Left ventricle myocardium inferior (tissue), 1 donor: ENCODE measurements around the gene MLIP. TPM values are rescaled to one million over a fixed set of nuclear protein-coding genes. Genes with fewer than 3 reads are reported as not detected.
"Not testable (repeated sequence)": the region's sequence is repeated elsewhere in the genome, so short reads cannot be mapped to it uniquely, and the experiment has no call there.

ENCODE experiments used
- DNase-seq: peaks from one replicate; pipeline ENCODE4 v3.0.0-alpha.2; 2020
- H3K27ac ChIP-seq: fragments of 200-600 bp; replicated peaks from 2 replicates; pipeline ENCODE4 v1.8.0; 2021
- H3K27me3 ChIP-seq: fragments of 200-600 bp; 2 replicates; pipeline ENCODE4 v1.8.0; 2021; ENCODE audit warnings: low read depth
- H3K36me3 ChIP-seq: fragments of 200-600 bp; 2 replicates; pipeline ENCODE4 v1.8.0; 2021
- H3K4me1 ChIP-seq: fragments of 200-600 bp; 2 replicates; pipeline ENCODE4 v1.8.0; 2021
- H3K4me3 ChIP-seq: fragments of 200-600 bp; 2 replicates; pipeline ENCODE4 v1.8.0; 2021; ENCODE audit warnings: mild to moderate bottlenecking, moderate library complexity
- H3K9me3 ChIP-seq: fragments of 200-600 bp; replicated peaks from 2 replicates; pipeline ENCODE4 v1.8.0; 2021
- CTCF ChIP-seq: fragments of 200-600 bp; IDR thresholded peaks from 2 replicates; pipeline ENCODE4 v1.8.0; 2021; ENCODE audit warnings: antibody characterized with exemption, mild to moderate bottlenecking, borderline replicate concordance
- intact Hi-C: fragments of 100-400 bp; cut with micrococcal nuclease; formaldehyde crosslinking; loops from one replicate; pipeline ENCODE4 v1.11.0; 2022
- total RNA-seq: library from RNA; stranded (reverse); fragmentation: NEBNext Ultra II Directional; extraction: Animal tissue kit (Norgen Biotek cat#: 25700); gene quantifications from one replicate; pipeline ENCODE4 v1.2.1, GENCODE V29; 2021
- donor health status: DM: no; HTN: yes; CAD: no; lungs with severe emphysema.

The MLIP gene
- total RNA-seq, 1 donor from 2014 or later: 397 TPM

- Histone ChIP-seq H3K36me3 (peaks cover 3% of the 10 kb centered on the region), H3K4me1 (peaks cover 36% of the 10 kb centered on the region), H3K27me3 (no peaks in the 10 kb centered on the region), H3K4me3 (no peak overlapping the region), H3K9me3 (no peaks in the 10 kb centered on the region), H3K27ac (peak overlapping the region; percentile 72)
- intact Hi-C loops: no loop called here
- TF ChIP-seq CTCF: no peak
- no peak for DNase-seq
These were observed 93.8 kb downstream of the MLIP start for GRCh38 chr6:54204921-54205591.

GRCh38 chr6:54206510-54206909 is 95.3 kb downstream of the MLIP start:
- DNase-seq: no peak
- H3K36me3 ChIP-seq: peaks cover 3% of the 10 kb centered on the region
- no peaks in the 10 kb centered on the region for H3K9me3 ChIP-seq
- intact Hi-C loops: no loop called here
- no peak overlapping the region for H3K4me3 ChIP-seq
- no peaks in the 10 kb centered on the region for H3K27me3 ChIP-seq
- TF ChIP-seq CTCF: no peak
- H3K27ac ChIP-seq: peak overlapping the region; percentile 72
- H3K4me1 ChIP-seq: peaks cover 36% of the 10 kb centered on the region

GRCh38 chr6:54209983-54210382 is 98.7 kb downstream of the MLIP start:
- H3K9me3 ChIP-seq, intact Hi-C loops: not testable (repeated sequence)

GRCh38 chr6:54214286-54214685 is 103.0 kb downstream of the MLIP start:
- no peaks in the 10 kb centered on the region for H3K9me3 ChIP-seq
- no peaks in the 10 kb centered on the region for H3K27me3 ChIP-seq
- H3K36me3 ChIP-seq: no peaks in the 10 kb centered on the region
- TF ChIP-seq CTCF: no peak
- H3K27ac ChIP-seq: no peak overlapping the region
- H3K4me3 ChIP-seq: no peak overlapping the region
- intact Hi-C loops: no loop called here
- no peak for DNase-seq
- H3K4me1 ChIP-seq: no peaks in the 10 kb centered on the region

More at GRCh38 chr6:54209983-54210382, 98.7 kb downstream of the MLIP start:
- peaks cover 20% of the 10 kb centered on the region for H3K4me1 ChIP-seq
- not testable (repeated sequence) for H3K27ac ChIP-seq, H3K36me3 ChIP-seq, H3K27me3 ChIP-seq, H3K4me3 ChIP-seq, DNase-seq

- Histone ChIP-seq H3K27me3 (no peaks in the 10 kb centered on the region), H3K9me3 (no peaks in the 10 kb centered on the region), H3K36me3 (no peaks in the 10 kb centered on the region), H3K4me1 (no peaks in the 10 kb centered on the region), H3K27ac (no peak overlapping the region), H3K4me3 (no peak overlapping the region)
- DNase-seq: no peak
- TF ChIP-seq CTCF: no peak
- intact Hi-C loops: no loop called here
These were observed 105.1 kb downstream of the MLIP start for GRCh38 chr6:54216336-54216735.

GRCh38 chr6:54217018-54217417 is 105.8 kb downstream of the MLIP start:
- intact Hi-C loops: no loop called here
- Histone ChIP-seq H3K27me3 (no peaks in the 10 kb centered on the region), H3K27ac (no peak overlapping the region), H3K9me3 (no peaks in the 10 kb centered on the region), H3K4me1 (no peaks in the 10 kb centered on the region), H3K36me3 (no peaks in the 10 kb centered on the region), H3K4me3 (no peak overlapping the region)
- no peak for DNase-seq
- TF ChIP-seq CTCF: no peak
